Measurements from ENCODE around the gene SKIL.

DNA sequence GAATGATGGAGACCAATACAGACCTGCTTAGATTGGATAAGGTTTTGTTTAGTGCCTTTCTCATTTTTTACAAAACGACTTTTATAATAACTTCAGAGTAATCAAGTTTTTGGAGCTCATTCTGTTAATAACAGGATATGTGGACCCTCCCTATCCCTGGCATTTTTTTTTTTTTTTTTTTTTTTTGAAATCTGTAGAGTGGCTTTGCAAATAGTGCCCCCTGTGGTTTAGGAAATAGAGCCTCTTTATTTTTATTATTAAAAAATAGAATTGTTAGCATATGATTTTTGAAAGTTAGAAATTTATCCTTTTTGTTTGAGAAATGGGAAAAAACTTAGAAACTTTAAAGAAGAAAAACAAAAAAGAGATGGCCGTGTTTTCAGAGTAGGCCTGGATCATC lies 11.4 kb downstream of the SKIL start:
- TF ChIP-seq POLR2A (IDR thresholded peaks at IDR 0.05): no peak
- TF ChIP-seq, protein P1, sequence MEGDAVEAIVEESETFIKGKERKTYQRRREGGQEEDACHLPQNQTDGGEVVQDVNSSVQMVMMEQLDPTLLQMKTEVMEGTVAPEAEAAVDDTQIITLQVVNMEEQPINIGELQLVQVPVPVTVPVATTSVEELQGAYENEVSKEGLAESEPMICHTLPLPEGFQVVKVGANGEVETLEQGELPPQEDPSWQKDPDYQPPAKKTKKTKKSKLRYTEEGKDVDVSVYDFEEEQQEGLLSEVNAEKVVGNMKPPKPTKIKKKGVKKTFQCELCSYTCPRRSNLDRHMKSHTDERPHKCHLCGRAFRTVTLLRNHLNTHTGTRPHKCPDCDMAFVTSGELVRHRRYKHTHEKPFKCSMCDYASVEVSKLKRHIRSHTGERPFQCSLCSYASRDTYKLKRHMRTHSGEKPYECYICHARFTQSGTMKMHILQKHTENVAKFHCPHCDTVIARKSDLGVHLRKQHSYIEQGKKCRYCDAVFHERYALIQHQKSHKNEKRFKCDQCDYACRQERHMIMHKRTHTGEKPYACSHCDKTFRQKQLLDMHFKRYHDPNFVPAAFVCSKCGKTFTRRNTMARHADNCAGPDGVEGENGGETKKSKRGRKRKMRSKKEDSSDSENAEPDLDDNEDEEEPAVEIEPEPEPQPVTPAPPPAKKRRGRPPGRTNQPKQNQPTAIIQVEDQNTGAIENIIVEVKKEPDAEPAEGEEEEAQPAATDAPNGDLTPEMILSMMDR (IDR thresholded peaks at IDR 0.05): no peak
- no peak for TF ChIP-seq POLR2AphosphoS5 (IDR thresholded peaks at IDR 0.05; ENCODE audit: insufficient read depth in 1 of 2, low read depth in 1 of 2)
